HTR-8/SVneo (cell line): ENCODE results near the gene CD82.

Experiments
- DNase-seq: peaks from one replicate; pipeline ENCODE4 v3.0.0; 2011; ENCODE audit warnings: low spot score, mixed read lengths; ENCODE audit not compliant: insufficient read length
- FAIRE-seq: peaks from 2 replicates; lab custom pipeline; 2011; peaks lifted over from hg19 to GRCh38; lab: Jason Lieb, UNC

Gene CD82

DNA sequence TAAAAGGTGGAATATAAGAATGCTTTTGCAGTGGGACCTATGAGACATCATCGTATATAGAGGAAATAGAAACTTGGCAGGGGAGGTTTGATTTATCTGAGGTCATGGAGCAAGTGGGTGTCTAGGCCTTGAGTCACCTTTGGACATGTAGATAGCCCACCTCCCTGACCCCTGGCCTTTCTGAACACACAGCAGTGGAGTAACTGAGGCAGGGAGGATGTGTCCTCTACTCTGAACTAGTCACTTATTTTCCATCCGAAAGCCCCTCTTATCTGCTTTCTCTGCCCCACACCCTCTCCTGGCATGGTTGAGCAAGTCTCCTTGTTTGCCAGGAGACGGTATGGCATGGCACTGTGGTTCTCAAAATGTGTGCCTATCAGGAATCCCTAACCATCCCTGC, 7.9 kb downstream of the CD82 start:
- no peak for DNase-seq
- no peak for FAIRE-seq

DNA sequence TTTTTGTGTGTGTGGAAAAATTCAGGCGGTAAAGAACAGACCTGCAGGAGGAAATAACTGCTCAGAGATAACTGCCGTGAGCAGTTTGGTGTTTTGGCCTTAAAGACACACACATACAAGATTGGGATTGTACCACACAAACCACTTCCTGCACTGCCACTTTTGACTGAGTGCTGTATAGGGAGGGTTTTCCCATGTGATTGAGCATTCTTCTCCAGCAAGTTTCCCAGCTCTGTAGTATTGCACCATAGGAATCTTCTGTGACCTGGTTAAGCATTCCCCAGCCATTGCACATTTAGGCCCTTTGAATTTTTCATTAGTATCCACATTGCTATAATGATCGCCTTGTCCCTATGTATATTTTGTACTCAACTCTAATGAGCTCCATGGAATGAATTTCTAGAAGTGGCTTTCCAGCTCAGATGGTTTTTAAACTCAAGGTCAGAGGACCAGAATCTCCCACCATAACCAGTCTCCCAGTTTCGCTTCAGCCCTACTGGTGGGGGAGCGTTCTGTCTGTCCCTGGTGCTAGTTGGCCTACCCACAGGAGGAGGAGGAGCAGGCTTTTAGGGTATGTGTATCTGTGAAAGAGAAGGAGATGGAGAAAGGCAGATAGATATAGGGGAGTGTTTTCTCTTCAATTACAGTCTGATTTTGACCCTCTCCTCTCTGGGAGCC, 9.3 kb downstream of the CD82 start:
- FAIRE-seq (no peak), DNase-seq (peak; percentile 56)

DNA sequence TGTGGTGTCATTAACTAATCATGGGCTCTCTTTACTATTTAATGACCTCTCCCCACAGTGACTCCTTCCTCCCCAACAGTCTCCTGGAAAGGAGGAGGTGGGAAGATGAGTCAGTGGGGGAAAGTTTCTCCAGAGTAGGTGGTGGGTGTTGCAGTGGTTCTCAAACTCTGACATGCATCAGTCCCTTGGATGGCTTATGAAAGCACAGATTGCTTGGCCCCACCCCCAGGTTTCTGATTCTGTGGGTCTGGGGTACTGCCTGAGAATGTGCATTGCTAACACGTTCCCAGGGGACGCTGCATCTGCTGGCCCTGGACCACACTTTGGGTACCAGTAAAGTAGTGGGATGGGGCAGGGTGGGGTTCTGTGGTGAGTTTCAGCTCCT, 9.8 kb downstream of the CD82 start:
- FAIRE-seq (no peak), DNase-seq (no peak)

DNA sequence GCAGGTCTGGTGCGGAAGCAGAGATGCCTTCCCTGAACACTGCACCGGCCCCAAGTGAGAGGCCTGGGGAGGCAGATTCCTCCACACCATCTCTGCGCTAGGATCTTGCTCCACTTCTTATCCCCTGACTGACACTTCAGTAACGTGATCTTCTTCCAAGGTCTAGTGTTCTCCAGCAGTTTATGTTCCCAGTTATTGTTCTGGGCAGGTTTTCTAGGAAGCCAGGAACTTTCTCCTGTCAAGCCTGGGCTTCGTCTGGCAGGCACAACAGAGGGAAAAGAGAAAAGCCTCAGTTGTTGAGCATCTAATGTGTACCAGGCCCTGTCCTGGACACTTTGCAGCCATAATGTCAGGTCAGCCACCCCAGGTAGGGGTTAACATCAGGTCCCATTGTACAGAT, 10.5 kb downstream of the CD82 start:
- DNase-seq: no peak
- no peak for FAIRE-seq

DNA sequence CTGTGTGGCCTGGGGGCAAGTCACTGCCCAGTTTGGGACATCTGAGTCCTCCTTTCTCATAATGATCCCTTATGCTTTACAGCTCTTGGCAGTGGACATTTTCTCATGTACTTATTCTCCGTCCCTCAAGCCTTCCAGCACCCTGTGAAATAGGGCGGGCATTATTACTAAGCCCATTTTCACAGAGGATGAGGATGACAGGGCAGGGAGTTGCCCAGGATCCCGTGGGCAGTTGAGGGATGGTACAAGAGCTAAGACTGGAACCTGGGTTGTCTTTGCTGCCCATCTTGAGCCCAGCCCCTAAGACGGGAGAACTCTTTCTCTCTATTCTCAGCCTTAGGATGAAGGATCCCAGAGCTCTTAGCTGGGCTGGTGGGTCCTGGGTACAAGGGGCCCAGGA, 11.2 kb downstream of the CD82 start:
- FAIRE-seq (no peak), DNase-seq (no peak)

DNA sequence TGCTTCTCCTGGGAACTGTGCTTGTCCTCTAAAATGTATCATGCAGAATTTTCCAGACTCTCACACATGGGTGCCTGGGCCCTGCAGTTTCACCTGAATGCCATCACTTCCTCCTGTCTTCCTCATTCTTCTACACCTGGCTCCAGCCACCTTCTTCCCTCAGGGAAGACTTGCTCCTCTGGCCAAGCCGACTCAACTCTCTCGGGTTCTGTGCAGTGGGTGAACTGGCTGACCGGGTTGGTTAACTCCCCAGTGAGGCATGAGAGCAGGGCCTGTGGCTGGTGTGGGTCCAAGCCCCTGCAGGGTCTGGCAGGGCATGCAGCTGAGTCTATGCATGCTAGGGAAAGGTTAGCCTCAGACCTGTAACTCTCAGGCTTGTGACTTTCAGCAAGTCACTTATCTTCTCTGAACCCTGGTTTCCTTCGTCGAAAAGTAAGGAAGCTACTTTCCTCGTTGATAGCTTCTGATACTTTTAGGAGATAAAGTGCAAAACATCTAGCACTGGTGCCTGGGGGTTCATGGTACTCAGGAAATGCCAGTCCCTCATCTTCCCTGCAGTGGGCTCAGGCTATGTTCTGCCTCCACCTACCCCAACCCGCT, 11.9 kb downstream of the CD82 start:
- FAIRE-seq: no peak
- DNase-seq: no peak

DNA sequence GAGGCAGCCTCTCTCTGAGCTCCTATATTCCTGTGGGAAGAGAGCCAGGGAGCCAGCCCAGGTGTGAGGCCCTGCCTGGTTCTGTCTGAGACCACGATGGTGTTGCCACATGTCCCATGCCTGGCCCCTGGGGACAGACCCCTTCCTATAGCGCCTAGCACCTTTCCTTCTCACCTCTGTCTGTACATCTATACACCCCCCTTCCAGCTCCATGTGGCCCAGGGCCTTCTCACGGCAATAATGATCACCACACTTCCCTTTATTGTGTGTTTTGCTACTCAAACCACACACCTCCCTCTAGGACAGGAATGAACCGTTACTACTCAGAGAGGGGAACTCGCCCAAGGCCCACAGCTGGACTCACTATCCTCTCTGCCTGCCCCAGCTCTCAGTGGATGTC, 12.8 kb downstream of the CD82 start:
- FAIRE-seq (no peak), DNase-seq (no peak)

DNA sequence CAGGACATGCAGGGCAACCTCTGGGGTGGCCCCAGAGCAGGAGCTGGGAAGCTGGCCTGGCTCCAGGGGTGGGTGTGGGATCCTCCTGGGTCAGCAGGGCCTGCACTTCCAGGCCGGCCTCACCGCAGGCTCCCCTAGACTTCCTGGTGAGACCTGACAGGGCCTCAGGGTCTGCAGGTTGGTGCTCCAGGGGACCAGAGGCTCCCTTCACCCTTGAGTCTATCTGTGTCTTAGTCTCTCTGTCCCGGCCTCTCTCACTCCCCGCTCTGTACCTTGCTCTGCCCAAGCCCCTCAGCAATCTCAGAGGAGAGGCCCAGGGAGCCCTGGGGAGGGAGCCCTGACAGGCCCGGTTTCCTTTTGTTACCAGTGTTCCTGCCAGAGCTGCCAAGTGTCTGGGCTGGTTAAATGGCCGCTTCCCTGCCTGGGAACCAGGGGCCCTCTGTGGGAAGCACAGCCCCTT, 13.9 kb downstream of the CD82 start:
- DNase-seq: no peak
- FAIRE-seq: no peak

DNA sequence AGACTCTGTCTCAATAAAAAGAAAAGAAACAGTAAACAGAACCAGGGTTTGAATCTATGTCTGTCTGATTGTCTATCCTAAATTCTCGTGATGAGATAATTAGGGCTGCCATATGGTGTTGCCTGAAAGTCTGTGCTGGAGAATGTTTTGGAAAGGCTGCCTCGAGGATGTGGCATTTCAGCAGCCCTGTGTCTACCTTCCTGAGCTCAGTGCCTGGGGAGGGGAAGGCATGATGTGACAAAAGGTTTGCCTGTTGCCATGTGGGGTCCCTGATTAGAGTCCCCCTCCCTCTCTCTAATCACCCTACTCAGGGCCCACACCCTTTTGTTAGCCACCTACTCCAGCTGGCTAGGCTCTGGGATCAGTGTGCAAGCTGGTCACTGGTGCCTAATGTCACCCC, 15.2 kb downstream of the CD82 start:
- DNase-seq (no peak), FAIRE-seq (no peak)

DNA sequence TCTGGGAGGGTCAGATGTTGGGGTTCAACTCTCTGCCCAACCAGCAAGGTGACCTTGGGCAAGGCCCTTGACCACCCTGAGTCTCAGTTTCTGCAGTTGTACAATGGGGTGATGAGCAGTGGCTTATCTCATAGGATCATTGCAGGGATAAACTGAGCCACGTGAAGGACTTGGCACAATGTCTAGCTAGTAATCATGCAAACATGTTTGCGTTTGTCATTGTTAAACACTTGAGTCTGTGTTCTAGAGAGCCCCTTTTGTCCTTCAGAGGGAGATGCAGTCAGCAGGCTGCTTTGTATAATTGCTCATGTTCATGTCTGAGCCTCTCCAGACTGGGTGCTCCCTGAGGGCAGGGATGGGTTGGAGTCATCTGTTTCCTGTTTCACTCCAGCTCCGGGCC, 15.8 kb downstream of the CD82 start:
- FAIRE-seq (no peak), DNase-seq (no peak)

DNA sequence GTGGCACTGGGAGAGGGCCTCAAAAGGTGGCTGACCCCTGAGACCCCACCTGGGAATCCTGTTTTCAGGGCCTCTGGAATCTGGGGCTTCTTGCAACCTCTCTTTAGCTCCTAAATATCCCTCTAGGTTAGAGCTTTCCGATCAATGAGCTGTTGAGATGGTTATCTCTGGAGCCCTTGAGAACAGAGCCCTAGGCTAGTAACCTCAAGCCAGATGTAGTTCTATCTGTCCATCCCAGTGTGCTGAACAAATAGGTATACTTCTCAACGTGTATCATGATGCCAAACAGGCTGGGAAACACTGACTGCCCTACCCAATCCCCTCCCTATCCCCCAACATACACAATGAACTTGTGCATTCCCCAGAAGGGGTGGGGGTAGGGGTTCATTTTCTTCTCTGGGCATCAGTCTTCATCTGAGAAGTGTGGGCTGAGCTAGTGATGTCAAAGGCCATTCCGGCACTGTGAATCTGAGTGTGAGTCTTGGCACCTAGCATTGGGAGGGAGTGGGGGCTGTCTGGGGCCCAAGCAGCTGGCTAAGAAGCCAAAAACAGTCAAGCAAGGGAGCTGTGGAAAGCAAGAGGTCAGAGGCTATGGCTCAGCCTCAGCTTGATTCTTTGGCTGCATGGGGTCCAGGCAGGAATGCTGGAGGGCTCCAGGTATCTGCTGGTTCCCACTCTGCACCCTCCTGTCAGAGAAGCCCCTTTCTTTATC, 17.3 kb downstream of the CD82 start:
- DNase-seq (no peak), FAIRE-seq (no peak)

DNA sequence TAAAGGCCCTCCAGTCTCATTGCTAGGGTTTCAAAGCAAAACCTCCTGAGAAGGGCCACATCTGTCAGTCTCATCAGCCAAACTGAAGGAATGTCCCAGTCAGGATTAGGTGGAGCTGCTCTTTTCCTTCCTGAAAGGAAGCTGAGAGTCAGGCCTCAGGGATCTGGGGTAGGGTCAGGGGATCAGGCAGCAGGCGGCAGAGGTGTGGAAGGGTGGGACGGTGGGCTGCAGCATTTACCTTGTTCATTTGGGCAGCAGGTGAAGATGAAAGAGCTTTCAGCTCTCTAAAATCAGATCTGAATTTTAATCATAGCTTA, 17.8 kb downstream of the CD82 start:
- DNase-seq: no peak
- FAIRE-seq: no peak

DNA sequence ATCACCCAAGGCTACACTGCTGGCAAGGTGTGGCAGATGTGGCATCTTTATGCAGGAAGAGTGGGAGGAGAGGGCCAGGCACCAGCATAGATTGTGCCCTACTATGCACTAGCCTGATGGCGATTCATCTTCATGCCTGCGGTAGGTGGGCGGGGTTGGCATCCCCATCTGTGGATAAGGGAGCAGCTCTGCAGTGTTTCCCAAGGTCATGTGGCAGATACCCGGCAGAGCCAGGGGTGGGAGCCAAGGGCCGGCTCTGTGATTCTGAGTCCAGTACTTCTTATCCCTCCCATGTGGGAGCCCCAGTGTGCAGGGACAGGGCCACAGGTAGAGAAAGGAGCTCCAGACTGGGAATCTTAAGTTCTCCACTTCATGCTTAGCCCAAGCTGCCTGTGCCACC, 20.0 kb downstream of the CD82 start:
- no peak for DNase-seq
- FAIRE-seq: no peak

DNA sequence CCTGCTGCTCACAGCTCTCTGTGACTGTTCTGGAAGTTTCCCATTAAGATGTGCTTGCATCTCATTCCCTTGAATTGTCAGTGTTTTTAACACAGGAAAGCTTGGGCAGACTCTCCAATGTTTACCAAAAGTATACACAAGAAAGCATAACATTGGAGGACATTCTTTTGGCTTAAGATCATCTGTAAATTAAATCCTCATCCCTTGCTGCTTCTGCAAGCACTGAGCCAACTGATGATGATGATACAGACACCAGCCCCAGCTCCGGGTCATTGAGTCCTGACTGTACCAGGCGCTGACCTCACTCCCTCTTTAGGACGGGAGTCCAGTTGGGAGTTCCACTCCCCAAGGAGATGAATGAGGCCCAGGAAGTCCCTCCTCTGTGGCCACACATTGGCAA, 23.8 kb downstream of the CD82 start:
- FAIRE-seq (no peak), DNase-seq (no peak)

DNA sequence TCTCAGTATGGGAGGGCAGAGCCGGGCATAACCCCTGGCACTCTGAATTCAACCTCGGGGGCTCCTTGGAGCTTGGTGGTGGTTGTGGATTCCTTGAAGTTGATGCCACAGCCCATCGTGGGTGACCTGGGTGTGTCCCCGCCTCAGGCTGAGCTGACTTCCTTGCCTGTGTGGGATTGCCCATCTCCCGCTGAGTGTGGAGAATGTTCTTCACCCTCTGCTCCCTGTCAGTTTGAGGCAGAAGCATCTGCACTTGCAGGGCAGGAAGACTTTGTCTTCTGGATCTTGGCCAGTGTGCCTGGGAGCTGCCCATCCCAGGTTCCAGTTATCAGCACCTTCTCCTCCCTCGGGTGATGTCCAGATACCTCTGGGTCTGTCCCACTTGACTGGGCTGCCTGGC, 25.3 kb downstream of the CD82 start:
- no peak for FAIRE-seq
- no peak for DNase-seq

DNA sequence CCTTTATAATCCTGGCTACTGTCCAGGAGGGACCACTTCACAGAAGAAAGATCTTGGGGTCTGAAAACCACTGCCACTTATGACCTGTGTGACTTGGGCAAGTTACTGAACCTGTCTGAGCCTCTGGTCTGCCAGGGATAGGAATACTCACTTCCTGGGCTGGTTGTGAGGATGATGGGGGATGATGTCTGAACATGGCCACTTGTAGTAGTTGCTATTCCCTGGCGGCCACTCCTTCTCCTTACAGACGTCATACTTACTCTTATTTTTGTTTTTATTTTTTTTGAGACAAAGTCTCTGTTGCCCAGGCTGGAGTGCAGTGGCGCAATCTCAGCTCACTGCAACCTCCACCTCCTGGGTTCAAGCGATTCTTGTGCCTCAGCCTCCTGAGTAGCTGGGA, 26.1 kb downstream of the CD82 start:
- no peak for DNase-seq
- FAIRE-seq: no peak

DNA sequence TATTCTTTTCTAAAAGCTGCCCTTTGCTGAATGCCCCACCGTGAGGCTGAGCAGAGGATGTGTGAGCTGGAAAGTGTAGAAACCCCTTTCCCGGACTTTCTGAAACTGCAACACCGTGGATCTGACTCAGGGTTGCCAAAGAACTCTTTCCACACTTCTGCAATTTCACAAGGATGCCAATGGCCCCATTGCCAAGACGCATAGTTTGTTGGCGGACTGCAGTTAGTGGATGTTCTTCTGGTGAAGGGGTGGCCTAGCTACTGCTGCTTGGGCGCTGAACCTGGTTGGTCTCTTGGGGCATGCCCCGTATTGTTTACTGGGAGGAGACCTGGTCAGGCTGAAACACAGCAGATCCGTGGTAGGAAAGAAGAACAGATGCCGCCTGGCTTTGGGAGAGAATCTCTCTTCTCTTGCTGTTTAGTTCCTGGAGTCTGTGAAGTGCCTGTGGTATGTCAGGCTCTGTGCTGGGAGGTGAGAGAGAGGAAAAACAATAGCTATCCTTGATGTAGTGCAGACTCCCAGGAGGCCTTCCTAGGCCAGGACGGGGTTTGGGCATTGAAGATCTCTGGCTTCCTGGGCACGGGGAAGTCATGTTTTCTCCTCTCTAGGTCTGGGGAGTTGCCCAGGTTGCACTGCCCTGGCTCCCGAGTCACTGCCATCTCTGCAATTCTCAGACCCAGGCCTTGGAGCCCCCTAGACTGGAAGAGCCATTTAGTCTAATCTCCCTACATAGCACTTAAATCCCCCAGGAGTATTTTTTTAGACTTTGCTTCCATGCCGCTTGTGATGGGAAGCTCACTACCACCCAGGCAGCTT, 26.9 kb downstream of the CD82 start:
- DNase-seq (no peak), FAIRE-seq (no peak)

DNA sequence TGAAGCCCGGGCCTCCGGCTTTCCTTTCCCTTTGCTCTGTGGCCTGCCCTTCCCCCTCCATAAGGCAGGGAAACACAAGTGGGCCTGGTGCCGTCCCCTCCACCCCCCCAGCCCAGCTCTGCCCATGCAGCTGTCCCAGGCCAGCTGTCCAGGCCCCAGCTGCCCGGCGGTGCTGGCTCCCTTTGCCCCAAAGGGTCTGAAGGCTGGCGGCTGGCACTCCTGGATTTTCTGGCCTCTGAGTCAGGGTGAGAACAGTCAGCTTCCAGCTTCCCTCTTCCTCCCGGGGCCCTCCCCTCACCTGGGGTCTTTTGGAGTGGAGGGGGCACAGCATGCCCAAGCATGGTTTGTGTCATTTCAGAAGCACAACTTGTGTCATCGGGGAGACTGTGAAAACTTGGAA, 27.8 kb downstream of the CD82 start:
- FAIRE-seq (no peak), DNase-seq (no peak)

DNA sequence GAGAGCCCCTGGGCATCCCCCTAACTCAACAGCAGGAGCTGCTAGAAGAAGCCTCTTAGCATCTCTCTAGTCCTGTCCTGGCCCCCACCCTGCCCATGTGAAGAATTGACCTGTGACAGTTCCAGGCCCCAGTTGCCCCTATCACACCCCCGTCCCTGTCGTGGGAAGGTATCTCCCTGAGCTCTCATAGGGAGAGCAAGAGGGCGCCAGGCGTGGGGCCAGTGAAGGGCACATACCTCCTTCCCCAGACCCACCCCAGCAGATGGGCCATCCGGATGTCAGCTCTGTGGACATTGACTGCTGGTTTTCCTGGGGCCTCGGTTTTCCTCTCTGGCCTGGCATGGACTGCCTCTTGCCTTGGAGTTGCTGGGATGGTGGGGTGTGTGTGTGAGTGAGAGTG, 29.5 kb downstream of the CD82 start:
- DNase-seq: no peak
- no peak for FAIRE-seq

DNA sequence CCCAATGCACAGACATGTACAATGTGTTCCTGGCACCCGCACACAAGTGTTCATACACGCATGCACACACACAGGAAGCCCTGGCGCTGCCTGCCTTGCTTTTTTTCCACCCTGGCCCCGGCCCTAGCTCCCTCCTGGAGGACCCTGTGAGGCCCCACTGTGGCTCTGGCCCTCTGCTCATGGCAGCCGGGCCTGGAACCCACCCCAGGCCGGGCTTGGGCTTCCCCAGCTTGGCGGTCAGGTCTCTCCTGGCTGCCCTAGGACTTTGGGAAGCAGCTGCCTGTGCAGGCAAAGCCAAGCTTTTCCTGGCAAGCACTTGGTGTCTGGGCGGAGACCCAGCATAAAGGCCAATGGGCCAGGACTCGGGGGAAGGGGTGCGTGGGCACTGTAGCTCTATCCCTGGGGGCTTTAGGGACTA, 30.5 kb downstream of the CD82 start:
- no peak for FAIRE-seq

More for the DNA sequence above, 30.5 kb downstream of the CD82 start:
- no peak for DNase-seq
